Fibroblast of pulmonary artery (primary cell): ENCODE data around the gene VCAN.

Source experiments
- DNase-seq: peaks from one replicate; pipeline ENCODE4 v3.0.0-alpha.2; 2010; ENCODE audit warnings: low read depth
- H3K4me3 ChIP-seq: replicated peaks from 2 replicates; pipeline ENCODE4 v1.5.1; 2011; ENCODE audit warnings: low read depth, mild to moderate bottlenecking, control low read depth, low read length, moderate library complexity
- CTCF ChIP-seq: IDR thresholded peaks from 2 replicates; pipeline ENCODE4 v1.5.1; 2011; ENCODE audit warnings: mild to moderate bottlenecking, control low read depth, low read length, inconsistent platforms; ENCODE audit errors: missing control alignments

The VCAN gene

GRCh38 chr5:83628360-83628759 lies 156.8 kb downstream of the VCAN start:
- no peak overlapping the region for H3K4me3 ChIP-seq
- DNase-seq: no peak
- TF ChIP-seq CTCF: no peak
